PFSK-1 (cell line): ENCODE data around the gene CDH15.
A peak's percentile ranks its signal among the peaks of the same experiment; 100 is the strongest.

ENCODE experiments used
- FOXP2 ChIP-seq: optimal IDR thresholded peaks from 2 replicates; pipeline ENCODE3; 2011; ENCODE audit warnings: borderline replicate concordance, control low read depth, inconsistent platforms; ENCODE audit not compliant: insufficient read depth; ENCODE audit errors: extremely low read length, extremely low read depth
- POLR2AphosphoS5 ChIP-seq: IDR thresholded peaks from 2 replicates; pipeline ENCODE4 v1.6.1; 2012; ENCODE audit warnings: low read depth, mild to moderate bottlenecking, control low read depth, low read length, moderate library complexity
- REST ChIP-seq, 2 experiments: IDR thresholded peaks; 2 replicates each; pipeline versions ENCODE4 v1.6.1 to v1.8.0; 2011 to 2012; ENCODE audit warnings: low read depth in 2 of 2, low read length in 2 of 2, control low read depth in 1 of 2, inconsistent platforms in 1 of 2, mild to moderate bottlenecking in 1 of 2, moderate library complexity in 1 of 2; ENCODE audit not compliant: insufficient read depth in 1 of 2
- SIN3A ChIP-seq: IDR thresholded peaks from 2 replicates; pipeline ENCODE4 v1.6.1; 2012; ENCODE audit warnings: mild to moderate bottlenecking, low read length, moderate library complexity, borderline replicate concordance; ENCODE audit not compliant: insufficient read depth
- TAF1 ChIP-seq: IDR thresholded peaks from 2 replicates; pipeline ENCODE4 v1.6.1; 2012; ENCODE audit warnings: low read length, control low read depth, borderline replicate concordance; ENCODE audit not compliant: insufficient read depth

CDH15 gene

GRCh38 chr16:89233678-89234490, 62.3 kb downstream of the CDH15 start:
- TF ChIP-seq REST (IDR thresholded peaks at IDR 0.05; ENCODE audit: insufficient read depth in 1 of 2, low read depth in 2 of 2, low read length in 2 of 2) = no peak
- no peak for TF ChIP-seq POLR2AphosphoS5
- TF ChIP-seq TAF1 = no peak
- no peak for TF ChIP-seq FOXP2
- TF ChIP-seq SIN3A = no peak

GRCh38 chr16:89237733-89238132, 66.2 kb downstream of the CDH15 start:
- TF ChIP-seq FOXP2 = no peak
- TF ChIP-seq SIN3A = no peak
- no peak for TF ChIP-seq TAF1
- no peak for TF ChIP-seq REST (IDR thresholded peaks at IDR 0.05; ENCODE audit: insufficient read depth in 1 of 2, low read depth in 2 of 2, low read length in 2 of 2)
- TF ChIP-seq POLR2AphosphoS5 = no peak

GRCh38 chr16:89241187-89242007, 69.8 kb downstream of the CDH15 start:
- no peak for TF ChIP-seq FOXP2
- TF ChIP-seq REST (IDR thresholded peaks at IDR 0.05; ENCODE audit: insufficient read depth in 1 of 2, low read depth in 2 of 2, low read length in 2 of 2) = no peak
- 0 out of 2 replicates have a peak, but pooled peaks have one; percentile 1 for TF ChIP-seq SIN3A
- TF ChIP-seq POLR2AphosphoS5 = no peak
- peak; percentile 65; the same call in 1 of the 2 replicates for TF ChIP-seq TAF1

- no peak for TF ChIP-seq SIN3A
- TF ChIP-seq FOXP2 = no peak
- TF ChIP-seq POLR2AphosphoS5 = no peak
- TF ChIP-seq TAF1 = no peak
- no peak for TF ChIP-seq REST (IDR thresholded peaks at IDR 0.05; ENCODE audit: insufficient read depth in 1 of 2, low read depth in 2 of 2, low read length in 2 of 2)
Observed at GRCh38 chr16:89242795-89243200, 71.2 kb downstream of the CDH15 start.
